Tibial artery (tissue), 4 donors: Measurements from ENCODE around the gene MEX3D.

Experiments
- DNase-seq, 2 donors: peaks; one replicate each; pipeline ENCODE4 v3.0.0-alpha.2; 2019
- H3K27ac ChIP-seq, 2 donors: fragments of 200-600 bp; sonication (generic) in 1 of 2; 1 replicate in 1 of 2; 2 replicates in 1 of 2; pipeline ENCODE4 v1.5.1; 2018 to 2019; ENCODE audit warnings: mild to moderate bottlenecking in 1 of 2
- H3K27me3 ChIP-seq, 2 donors: fragments of 200-600 bp; sonication (generic) in 1 of 2; one replicate each; pipeline versions ENCODE4 v1.5.1 to v1.6.0; 2016 to 2019
- H3K36me3 ChIP-seq, 3 donors: fragments of 200-600 bp; sonication (generic) in 2 of 3; one replicate each; pipeline ENCODE4 v1.5.1; 2016 to 2019; ENCODE audit warnings: mild to moderate bottlenecking in 2 of 3
- H3K4me1 ChIP-seq, 4 donors: fragments of 200-600 bp; sonication (generic) in 2 of 4; 1 replicate in 3 of 4; 2 replicates in 1 of 4; pipeline ENCODE4 v1.5.1; 2016 to 2019
- H3K4me3 ChIP-seq, 2 donors: fragments of 200-600 bp; sonication (generic) in 1 of 2; 1 replicate in 1 of 2; 2 replicates in 1 of 2; pipeline ENCODE4 v1.5.1; 2018 to 2019; ENCODE audit warnings: mild to moderate bottlenecking in 2 of 2
- H3K9me3 ChIP-seq, 3 donors: fragments of 200-600 bp; sonication (generic) in 1 of 3; one replicate each; pipeline ENCODE4 v1.5.1; 2016 to 2019
- intact Hi-C: fragments of 100-400 bp; cut with DNase I; formaldehyde crosslinking; loops from one replicate; pipeline ENCODE4 v1.15.0; 2023; ENCODE audit warnings: low total_unique reads
- TF ChIP-seq, protein P1 (sequence below), 2 experiments: fragments of 200-600 bp in 1 of 2; fragments of 450-650 bp in 1 of 2; IDR thresholded peaks; one replicate each; pipeline ENCODE4 v1.5.1; 2017 to 2019; ENCODE audit warnings: antibody characterized with exemption in 2 of 2, mild to moderate bottlenecking in 1 of 2, moderate library complexity in 1 of 2

The MEX3D gene

DNA sequence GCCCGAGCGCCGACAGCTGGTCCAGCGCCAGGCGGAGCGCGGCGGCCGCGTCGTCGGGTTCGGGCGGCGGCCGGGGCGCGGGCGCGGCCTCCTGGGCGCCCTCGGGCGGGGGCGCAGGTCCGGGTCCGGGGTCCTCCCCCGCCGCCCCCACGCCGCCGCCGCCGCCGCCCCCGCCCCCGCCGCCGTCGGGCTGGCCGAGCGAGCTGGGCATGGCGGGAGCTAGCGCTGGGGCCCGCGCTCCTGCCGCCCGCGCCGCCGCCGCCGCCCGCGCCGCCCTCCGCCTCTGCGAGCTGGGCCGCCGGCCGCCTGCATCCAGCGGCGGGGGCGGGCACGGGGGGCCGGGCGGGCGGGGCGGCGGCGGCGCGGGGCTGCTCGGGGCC lies 287 bp downstream of the MEX3D start:
- H3K27me3 ChIP-seq, result no peaks in the 10 kb centered on the region
- DNase-seq, result no peak
- no peaks in the 10 kb centered on the region for H3K9me3 ChIP-seq
- H3K4me3 ChIP-seq, result peak overlapping the region; percentile 62 to 81
- TF ChIP-seq, protein P1, sequence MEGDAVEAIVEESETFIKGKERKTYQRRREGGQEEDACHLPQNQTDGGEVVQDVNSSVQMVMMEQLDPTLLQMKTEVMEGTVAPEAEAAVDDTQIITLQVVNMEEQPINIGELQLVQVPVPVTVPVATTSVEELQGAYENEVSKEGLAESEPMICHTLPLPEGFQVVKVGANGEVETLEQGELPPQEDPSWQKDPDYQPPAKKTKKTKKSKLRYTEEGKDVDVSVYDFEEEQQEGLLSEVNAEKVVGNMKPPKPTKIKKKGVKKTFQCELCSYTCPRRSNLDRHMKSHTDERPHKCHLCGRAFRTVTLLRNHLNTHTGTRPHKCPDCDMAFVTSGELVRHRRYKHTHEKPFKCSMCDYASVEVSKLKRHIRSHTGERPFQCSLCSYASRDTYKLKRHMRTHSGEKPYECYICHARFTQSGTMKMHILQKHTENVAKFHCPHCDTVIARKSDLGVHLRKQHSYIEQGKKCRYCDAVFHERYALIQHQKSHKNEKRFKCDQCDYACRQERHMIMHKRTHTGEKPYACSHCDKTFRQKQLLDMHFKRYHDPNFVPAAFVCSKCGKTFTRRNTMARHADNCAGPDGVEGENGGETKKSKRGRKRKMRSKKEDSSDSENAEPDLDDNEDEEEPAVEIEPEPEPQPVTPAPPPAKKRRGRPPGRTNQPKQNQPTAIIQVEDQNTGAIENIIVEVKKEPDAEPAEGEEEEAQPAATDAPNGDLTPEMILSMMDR (IDR thresholded peaks at IDR 0.05), result no peak
- H3K27ac ChIP-seq, result no peak overlapping the region
- intact Hi-C loops, result no loop called here
- H3K4me1 ChIP-seq, result peaks cover 0 to 28% (median 17%) of the 10 kb centered on the region in 4 donors
- no peaks in the 10 kb centered on the region for H3K36me3 ChIP-seq

DNA sequence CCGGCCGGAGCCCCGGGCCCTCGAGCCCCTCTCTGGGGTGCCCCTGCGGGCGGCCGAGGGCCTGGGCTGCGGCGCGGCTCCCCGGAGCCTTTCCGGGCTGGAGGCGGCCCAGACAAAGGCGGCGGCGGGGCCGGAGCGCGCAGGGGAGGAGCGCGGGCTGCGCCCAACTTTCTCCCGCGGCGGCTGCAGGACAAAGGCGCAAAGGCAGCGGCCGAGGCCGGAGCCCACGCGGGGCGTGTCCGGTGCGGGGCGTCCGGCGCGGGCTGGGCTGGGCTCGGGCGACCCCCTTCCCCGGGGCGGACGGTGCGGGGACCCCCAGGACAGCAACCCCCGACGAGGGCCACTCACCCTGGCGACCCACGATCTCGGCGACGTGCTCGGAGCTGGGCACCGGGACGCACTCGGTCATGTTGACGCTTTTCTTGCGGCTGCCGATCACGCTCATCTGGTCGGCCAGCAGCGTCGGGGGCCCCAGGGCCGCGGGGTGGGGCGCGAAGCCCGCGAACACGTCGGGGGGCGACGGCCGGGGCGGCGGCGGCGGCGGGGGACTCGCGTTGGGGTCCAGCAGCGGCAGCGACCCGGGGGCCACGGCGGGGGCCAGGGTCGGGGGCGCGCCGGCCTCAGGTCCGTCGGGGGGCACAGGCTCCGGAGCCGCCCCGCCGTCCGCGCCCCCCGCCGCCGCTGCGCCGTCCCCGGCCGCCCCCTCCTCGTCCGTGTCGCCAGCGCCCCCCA lies 843 bp downstream of the MEX3D start:
- peak overlapping the region; percentile 57 to 67 for H3K27ac ChIP-seq
- peaks cover 0 to 28% (median 17%) of the 10 kb centered on the region in 4 donors for H3K4me1 ChIP-seq
- peak overlapping the region; percentile 62 to 81 for H3K4me3 ChIP-seq
- H3K36me3 ChIP-seq, result no peaks in the 10 kb centered on the region
- TF ChIP-seq, protein P1 (IDR thresholded peaks at IDR 0.05), result no peak
- intact Hi-C loops, result no loop called here
- H3K9me3 ChIP-seq, result no peaks in the 10 kb centered on the region
- H3K27me3 ChIP-seq, result no peaks in the 10 kb centered on the region
- DNase-seq, result no peak

DNA sequence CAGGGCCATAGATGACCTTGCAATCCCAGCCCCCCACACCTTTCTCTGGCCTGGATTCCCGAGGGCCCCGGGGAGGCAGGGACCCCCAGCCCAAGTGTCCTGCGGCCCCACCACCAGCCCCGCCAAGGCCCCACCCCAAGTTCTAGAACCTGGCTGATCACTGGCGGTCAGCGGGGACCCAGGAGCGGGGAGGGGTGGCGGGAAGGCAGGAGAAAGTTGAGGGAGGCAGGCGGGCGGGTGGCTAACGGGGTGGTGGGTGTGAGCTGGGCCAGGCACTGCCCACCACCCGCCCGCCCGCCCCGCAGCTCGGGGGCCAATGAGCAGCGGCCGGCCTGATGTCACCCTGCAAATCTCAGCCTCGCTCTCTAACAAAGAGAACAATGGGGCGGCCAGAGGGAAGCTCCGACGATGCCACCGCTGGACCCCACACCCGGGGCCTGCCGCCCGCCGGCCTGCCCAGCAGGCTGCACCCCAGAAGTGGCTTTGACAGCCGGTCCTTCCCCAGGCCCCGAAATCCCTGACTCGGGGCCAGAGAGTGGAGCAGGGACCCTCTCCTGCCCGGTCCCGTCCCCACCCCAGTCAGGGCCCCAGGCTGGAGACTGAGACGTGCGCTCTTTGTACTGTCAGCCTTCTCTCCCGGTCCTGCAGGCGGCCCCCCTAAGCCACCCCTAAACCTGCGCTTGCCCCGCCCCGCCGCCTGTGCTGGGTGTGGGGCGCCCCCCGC lies 1.6 kb downstream of the MEX3D start:
- Histone ChIP-seq H3K36me3 (no peaks in the 10 kb centered on the region), H3K27ac (peak overlapping the region; percentile 57 to 67), H3K27me3 (no peaks in the 10 kb centered on the region), H3K9me3 (no peaks in the 10 kb centered on the region), H3K4me1 (peaks cover 0 to 28% (median 17%) of the 10 kb centered on the region in 4 donors), H3K4me3 (peak overlapping the region; percentile 62 to 81)
- TF ChIP-seq, protein P1 (IDR thresholded peaks at IDR 0.05), result no peak
- DNase-seq, result peak; percentile 68 to 77
- intact Hi-C loops, result no loop called here

DNA sequence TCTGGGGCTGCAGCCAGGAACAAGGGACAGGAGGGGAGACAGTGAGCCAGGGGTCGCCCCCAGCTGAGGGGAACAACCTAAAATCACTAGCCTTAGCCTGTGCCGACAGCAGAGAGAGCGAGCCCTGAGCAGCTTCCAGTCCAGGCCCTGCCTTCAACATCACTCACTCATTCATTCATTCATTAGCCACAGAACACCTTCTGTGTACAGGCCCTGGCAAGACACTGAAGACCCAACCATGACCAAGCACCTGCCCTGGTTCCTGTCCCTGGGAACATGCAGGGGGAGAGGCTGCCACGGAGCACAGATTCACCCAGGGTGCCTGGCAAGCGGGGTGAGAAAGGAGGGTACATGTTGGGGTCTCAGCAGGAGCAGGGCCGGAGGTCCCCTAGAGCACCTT lies 4.9 kb downstream of the MEX3D start:
- DNase-seq, result no peak
- intact Hi-C loops, result no loop called here
- Histone ChIP-seq H3K27ac (no peak overlapping the region), H3K9me3 (no peaks in the 10 kb centered on the region), H3K27me3 (no peaks in the 10 kb centered on the region), H3K4me3 (no peak overlapping the region), H3K4me1 (peaks cover 0 to 20% (median 12%) of the 10 kb centered on the region in 4 donors), H3K36me3 (no peaks in the 10 kb centered on the region)
- TF ChIP-seq, protein P1 (IDR thresholded peaks at IDR 0.05), result no peak

DNA sequence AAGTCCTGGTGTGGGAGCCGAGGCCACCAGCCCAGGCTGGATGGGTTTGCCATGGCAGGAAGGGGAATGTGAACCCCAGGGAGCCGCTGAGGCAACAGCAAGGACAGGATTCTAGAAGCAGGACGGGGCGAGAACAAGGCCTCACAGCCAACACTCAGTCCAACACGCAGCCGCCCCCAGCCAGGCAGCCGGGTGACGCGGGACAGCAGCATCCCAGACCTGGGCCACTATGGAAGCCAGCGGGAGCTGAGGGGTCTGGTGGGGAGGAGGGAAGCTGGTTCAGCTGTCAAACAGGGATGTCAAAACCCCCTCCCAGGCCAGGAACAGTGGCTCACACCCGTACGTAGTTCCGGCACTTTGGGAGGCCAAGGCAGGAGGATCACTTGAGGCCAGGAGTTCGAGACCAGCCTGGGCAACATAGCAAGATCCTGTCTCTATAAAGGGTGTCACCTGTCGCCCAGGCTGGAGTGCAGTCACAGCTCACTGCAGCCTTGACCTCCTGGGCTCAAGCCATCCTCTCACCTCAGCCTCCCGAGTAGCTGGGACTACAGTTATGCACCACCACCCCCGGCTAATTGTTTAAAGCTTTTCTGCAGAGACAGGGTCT lies 6.8 kb downstream of the MEX3D start:
- TF ChIP-seq, protein P1 (IDR thresholded peaks at IDR 0.05), result no peak
- no peaks in the 10 kb centered on the region for H3K9me3 ChIP-seq
- H3K27me3 ChIP-seq, result no peaks in the 10 kb centered on the region
- H3K27ac ChIP-seq, result no peak overlapping the region
- no peak overlapping the region for H3K4me3 ChIP-seq
- no peak for DNase-seq
- H3K36me3 ChIP-seq, result peaks cover 0 to 9% (median 4%) of the 10 kb centered on the region in 3 donors
- intact Hi-C loops, result no loop called here
- H3K4me1 ChIP-seq, result peaks cover 0 to 9% (median 5%) of the 10 kb centered on the region in 4 donors
